ENCODE results near the gene PRKG1.
"Not testable (repeated sequence)": the region's sequence is repeated elsewhere in the genome, so short reads cannot be mapped to it uniquely, and the experiment has no call there.

PRKG1 gene

DNA sequence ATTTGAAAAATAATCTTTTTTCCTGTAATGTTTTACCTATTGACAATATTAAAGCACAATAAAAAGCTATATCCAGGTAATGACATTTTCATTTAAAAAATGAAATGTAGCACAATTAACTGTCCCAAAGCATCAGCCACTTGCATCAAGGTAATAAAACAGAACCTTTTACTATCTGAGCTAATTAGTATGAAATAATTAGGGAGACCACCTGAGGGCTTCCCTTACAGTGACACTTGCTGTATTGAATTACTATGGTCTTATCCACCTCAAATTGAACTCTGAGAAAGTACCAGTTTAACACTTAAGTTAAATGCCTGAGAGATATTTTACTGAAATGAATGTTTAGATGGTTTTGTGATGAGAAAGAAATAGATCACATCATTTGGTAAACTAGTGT, 1120.4 kb downstream of the PRKG1 start:
- DNase-seq = no peak

DNA sequence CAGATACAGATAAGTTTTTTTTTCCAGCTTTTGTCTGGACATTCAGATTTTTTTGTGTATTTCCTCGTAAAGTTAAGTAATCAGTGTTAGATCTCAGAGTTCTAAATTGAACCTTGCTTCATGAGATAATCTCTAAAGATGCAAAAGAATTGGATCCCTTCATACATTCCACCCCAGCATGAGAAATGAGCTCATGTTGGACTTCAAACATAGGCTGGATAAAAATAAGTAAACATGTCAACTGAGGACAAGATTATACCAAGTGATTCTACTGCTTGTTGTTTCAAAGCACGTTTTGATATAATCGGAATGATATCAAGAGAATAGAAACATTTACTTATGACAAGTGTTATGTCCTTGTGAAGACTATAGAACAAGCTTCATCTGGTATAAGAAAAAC, 1122.8 kb downstream of the PRKG1 start:
- DNase-seq = no peak

DNA sequence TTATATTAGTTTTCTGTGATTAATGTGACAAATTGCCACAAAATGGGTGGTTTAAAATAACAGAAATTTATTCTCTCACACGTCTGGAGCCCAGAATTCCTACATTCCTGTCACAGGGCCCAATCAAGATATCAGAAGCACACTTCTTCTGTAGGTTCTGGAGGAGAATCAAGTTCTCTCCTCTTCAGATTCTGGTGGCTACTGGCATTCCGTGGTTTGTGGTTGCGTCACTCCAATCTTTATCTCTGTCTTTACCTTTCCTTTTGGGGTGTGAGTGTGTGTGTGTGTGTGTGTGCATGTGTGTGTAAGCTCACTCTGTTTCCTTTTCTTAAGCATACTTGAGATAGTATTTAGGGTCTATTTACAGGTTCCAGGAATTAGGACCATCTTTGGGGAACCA, 1124.3 kb downstream of the PRKG1 start:
- DNase-seq = no peak

DNA sequence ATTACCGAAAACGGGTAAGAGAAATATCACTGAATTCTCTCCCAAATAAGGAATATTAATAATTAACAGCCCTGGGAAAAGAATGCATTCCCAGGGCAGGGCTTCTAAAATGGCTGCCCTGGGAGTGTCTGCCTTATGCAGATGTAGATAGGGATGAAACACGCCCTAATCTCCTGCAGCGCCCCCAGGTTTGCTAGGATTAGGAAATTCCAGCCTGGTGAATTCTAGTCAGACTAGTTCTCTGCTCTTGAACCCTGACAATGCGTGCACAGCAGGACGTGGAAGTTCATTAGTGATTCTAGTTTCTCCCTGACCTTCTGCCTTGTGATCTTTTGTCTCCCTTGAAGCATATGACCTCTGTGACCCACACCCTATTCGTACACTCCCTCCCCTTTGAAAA, 1130.6 kb downstream of the PRKG1 start:
- not testable (repeated sequence) for DNase-seq

DNA sequence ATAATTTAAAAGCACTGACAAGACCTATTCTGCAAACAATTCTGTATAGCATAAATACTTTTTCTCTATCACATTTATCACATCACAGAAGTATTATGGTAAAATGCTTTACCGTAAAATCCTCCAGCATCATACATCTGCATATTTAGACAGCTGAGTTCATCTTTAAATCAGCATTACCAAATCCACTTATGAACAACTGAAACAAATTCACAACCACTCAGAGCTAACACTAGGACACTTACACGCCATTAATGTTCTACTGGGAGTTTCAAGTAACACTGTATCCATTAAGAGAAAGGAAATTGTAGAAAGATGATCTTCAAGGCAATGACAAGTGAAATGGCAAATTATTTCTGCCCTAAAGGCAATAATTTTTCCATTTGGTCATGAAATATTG, 1134.1 kb downstream of the PRKG1 start:
- no peak for DNase-seq

DNA sequence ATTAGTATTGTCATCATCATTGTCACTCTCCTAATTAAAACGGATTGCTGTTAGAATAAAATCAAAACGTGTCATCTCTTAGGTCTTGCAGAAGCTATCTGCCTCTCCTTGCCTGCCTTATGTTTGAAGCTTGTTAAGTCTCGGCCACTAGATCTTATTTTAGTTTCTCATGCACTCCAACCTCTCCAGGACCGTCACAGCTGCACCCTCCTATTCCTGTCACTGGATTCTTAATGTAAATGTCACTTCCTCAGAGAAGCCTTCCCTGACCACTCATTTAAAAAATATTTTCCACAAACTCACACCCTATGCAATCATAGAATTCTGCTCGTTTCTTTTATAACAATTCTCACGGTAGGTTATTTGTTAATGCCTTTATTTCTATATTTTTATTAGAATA, 1135.9 kb downstream of the PRKG1 start:
- no peak for DNase-seq

DNA sequence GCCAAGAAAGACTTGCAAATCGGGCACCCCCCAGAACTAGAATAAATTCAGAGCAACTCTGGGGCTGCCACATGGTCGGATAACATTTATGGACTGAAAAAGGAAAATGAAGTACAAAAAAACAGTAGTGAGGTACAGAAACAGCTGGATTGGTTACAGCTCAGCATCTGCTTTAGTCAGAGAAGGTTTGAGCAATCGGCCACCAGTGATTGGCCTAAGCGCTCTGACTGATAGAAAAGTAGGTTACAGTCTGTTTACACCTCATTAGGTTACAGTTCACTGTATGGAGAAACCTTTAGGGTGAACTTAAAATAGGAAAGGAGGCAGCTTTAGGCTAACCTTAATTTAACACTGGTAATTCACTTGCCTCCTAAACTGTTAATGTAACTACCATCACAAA, 1137.8 kb downstream of the PRKG1 start:
- no peak for DNase-seq

DNA sequence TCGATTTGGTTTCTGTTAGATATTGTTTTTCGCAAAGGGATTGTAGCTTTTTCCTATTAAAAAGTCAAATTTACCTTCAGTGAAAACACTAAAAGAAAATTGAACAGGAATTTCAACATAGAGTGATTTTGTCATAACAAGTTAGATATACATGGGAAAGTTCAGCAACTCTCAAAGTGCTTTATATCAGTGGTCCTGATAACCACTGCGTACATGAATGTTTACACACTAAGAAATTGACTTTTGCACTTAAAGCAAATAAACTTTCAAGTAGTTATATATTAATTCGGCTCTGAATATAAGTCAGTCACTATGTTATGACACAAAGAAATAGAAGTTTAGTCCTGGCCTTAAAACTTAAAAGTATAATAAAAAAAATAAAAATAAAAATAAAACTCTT, 1138.5 kb downstream of the PRKG1 start:
- peak in 1 of 3 donors; percentile 5 for DNase-seq

DNA sequence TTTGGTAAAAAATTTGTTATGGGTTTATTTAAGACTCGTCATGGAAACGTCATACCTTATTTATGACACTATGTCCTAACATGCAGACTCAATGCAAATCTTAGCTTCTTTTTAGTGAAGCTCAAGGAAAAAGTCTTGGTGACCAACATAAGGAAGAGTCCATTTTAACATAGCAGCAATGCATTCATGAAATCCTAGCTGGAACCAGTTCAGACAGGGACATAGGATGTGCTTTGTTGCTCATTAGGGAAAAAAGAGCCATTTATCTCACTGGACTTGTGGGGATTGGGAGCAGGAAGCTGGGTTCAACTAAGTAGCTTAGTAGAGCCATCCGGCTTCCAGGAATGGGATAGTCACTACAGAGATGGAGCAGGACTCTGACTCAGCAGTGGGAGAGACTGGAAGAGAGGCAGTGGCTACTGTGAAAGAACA, 1139.0 kb downstream of the PRKG1 start:
- no peak for DNase-seq

DNA sequence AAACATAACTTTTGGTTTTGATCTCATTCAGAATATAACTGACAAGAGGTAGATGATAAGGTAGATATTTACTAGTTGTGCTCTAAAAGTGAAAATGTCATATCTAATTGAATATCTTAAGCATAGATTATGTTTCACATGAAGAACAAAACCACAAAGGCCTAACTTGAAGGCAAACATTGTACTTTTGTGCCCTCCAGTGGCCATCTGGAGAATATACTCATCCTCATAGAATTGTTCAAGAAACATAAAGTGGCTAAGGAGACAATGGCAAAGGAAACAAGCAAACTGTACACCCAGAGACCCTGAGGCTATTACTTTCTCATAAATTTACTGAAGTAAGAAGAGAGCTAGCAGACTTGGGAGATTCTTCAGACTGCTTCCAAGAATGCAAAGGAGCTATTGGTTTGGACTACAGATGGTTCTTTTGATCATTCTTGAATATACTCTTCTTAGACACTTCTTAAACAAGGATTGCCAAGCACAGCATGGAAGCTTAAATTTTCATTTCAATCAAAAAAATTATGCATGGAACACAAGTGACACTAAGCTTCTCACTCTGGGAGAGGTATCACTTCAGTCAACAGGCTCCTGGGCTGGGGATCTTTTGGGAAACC, 1141.6 kb downstream of the PRKG1 start:
- peak; percentile 63 to 72 (median 65) for DNase-seq

DNA sequence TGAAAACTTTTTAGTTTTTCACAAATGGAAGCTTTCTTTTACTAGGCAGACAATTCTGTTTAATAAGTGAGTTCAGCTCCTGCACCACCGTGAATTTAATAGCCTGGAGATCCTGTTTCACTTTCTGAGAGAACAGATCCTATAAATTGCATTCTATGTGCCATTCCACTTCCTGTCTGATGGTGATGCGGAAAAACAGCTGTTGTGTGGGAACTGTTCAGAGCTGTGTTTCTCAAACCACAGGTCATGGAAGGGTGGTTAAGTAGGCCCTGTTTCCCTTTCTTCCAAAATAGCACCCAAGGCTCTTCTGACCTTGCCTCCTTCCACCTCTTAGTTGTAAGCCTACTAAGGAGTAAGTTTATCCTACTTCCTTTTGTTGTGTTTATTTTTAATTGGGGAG, 1142.6 kb downstream of the PRKG1 start:
- DNase-seq = peak; percentile 49 to 68 (median 50)

DNA sequence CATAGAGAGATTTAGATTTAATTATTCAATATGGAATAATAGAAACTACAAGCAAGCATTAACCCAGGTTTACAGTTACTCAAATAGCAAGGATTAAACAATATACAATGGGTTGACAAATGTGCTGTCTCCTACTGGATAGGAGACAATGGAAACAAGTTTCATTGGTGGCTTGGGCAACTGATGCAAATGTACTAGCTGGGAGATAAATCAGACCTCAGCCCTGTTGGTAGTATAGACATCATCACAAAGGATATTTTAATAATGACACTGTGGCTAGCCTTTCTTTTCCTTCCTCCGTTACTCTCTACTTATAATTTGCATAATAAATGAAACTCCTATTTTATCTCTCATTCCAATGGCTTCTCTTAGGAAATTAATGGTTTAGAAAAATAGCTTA, 1143.2 kb downstream of the PRKG1 start:
- no peak for DNase-seq

DNA sequence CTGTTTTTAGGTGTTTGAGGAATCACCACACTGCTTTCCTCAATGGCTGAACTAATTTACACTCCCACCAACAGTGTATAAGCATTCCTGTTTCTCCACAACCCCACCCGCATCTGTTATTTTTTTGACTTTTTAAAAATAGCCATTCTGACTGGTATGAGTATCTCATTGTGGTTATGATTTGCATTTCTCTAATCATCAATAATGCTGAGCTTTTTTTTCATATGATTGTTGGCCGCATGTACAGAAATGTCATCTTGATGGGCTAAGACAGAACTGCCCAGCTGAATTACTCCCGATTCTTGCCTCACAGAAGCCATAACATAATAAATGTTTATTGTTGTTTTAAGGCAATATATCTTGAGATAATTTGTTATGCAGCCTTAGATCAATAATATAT, 1146.7 kb downstream of the PRKG1 start:
- DNase-seq = no peak

DNA sequence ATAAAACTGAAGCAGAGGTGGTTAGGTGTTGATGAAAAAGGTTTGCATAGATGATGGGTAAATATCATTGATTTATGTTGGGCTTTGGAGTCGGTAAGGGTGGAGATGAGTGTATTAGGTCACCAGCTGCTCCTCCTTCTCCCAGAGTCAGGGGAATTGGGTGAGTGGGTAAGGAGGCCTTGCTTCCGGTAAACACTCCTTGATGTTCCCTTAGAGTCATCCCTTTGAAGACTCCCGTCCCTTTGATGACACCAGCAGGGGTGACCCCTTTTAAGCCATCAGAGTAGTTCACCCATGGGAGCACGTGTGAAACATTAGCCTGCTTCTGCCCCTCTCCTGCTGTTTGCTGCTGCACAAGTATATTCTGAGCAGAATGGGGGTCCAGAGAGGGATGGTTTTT, 1147.6 kb downstream of the PRKG1 start:
- no peak for DNase-seq

DNA sequence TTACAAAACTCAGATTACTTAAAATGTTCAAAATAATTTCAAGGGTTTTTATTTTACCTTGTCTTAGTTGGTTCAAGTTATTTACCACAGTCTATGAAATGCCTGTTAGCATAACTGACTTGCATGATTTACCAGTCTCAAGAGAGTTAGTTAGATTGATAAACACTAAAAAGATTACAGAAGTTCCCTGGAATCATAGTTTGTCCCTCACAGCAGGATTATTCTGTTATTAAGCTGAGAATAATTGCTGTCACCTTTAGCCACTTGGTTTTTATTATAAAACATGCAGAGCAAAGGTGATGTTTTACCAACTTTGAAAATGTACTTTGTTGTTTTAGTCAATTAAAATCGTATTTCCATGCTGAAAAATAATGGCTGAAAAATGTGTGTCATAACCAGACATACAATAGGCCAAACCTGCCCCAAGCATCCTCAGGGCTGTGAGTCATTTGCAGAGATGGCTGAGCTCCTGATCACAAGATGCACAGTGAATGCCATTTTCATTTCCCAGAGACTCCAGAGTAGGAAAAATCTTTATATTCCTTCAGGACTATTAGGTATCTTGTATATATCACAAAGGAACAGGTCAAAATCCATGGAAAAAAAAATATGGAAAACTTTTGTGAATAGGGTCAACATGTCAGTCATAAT, 1152.0 kb downstream of the PRKG1 start:
- DNase-seq = no peak

DNA sequence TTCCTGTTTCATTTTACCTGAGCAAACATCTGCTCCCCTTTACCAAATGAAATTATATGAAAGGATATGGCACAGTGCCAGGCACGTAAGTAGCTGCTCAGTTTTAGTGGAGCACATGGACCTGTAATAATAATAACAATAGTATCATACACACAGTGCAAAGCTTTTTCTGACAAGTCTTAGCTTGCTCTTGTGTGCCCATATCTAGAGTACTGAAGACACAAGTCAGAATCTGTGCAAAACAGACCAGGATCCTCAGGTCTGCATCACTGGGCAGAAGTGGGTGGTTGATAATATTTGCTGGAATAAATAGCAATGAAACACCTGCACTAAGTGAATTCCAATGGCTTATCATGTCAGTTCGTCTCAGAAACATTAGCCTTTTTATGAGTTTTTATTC, 1154.3 kb downstream of the PRKG1 start:
- DNase-seq = no peak

DNA sequence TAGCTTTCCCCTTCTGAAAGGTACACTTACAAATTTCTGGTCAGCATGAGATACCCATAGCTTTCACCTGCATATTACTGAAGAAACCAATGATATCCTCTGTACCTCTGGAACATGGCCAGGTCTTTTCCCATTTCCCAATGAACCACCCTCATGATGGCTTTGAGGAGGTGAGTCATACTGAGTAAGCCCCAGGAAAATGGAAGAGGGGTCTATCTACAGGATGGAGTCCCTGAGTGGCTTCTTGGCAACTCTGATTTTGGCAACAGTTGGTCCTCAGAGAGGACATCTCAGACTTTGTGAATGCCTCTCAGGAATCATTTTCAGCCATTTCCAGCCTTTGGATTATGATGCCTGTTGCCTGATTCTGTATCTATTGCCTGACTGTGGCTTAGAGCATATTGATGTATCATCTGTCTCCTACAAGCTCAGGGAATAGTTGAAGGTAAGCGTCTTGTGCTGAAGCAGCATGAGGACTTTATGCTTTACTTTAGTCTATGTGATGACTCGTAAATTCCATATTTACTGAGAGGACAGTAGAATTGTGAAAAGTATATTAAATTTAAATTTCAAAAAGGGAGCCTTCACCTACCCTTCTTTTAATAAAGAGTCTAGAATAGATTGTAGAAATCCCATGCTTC, 1155.1 kb downstream of the PRKG1 start:
- no peak for DNase-seq

DNA sequence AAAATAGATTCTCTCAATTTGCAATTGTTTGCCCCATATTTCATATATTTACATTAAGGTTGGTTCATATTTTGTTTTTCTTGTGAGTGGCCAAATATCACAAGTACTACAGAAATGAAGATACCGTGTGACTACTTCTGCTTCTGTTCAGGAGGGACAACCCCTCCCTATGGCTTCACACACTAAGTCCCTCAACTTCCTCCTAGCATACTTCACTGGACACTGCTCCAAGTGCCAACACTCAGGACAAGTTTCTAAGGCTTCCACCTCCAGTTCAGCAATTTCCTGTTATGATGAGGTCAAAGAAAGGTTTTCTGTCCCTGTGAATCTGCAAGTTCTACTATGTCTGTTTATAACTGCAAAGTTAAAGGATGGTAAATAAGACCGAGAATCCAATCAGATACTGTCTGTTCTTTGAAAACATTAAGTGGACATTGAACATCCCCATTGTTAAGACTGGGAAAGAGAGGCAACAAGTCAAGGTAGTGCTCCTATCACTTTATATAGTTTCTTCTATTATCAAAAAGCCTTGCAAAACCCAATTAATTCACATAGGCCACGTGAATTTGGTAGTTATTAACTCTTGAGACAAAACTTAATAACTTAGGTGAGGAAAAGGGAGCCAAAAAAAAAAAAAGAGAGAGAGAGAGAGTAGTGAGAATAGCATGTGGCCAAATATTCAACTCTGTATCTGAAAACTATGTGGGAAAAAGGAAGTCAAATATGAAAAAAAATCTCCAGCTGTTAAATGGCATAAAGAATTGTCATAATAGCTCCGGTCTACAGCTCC, 1158.5 kb downstream of the PRKG1 start:
- DNase-seq = peak; percentile 52 to 61 (median 55)

DNA sequence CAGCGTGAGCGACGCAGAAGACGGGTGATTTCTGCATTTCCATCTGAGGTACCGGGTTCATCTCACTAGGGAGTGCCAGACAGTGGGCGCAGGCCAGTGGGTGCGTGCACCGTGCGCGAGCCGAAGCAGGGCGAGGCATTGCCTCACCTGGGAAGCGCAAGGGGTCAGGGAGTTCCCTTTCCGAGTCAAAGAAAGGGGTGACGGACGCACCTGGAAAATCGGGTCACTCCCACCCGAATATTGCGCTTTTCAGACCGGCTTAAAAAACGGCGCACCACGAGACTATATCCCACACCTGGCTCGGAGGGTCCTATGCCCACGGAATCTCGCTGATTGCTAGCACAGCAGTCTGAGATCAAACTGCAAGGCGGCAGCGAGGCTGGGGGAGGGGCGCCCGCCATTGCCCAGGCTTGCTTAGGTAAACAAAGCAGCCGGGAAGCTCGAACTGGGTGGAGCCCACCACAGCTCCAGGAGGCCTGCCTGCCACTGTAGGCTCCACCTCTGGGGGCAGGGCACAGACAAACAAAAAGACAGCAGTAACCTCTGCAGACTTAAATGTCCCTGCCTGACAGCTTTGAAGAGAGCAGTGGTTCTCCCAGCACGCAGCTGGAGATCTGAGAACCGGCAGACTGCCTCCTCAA, 1159.2 kb downstream of the PRKG1 start:
- not testable (repeated sequence) for DNase-seq

DNA sequence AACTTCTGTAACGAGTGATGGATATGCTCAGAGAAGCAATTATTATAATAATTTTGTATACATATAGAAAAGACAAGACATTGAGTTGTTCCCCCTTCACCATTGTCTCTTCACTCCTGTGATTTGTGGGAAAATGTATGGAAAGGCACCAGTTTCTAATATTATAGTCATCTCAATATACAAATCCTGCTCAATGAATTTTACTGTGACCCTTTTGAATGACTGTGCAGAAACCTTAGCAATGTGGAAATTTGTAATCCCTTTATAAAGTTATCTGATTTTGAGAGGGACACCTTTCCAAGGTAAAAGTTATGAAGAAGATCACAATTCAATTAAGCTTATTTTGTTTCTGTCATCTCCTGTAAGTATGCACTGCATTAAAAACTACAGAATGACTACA, 1165.5 kb downstream of the PRKG1 start:
- DNase-seq = no peak

DNA sequence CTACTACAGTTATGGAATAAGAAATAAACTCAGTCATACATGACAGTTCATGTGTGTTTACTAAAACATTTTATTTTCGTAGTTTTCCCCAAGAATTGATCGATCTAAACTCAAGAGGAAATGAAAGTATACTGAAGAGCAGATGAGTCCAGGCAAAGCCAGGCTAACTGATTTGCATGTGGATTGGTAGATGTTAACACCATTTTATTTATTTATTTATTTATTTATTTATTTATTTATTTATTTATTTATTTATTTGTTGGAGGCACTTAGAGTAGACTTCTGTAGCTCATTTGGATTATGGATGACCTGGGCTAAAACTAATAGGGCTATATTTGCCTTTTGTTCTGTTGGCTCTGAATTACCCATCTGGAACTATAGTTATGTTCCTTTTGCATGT, 1171.3 kb downstream of the PRKG1 start:
- no peak for DNase-seq

DNA sequence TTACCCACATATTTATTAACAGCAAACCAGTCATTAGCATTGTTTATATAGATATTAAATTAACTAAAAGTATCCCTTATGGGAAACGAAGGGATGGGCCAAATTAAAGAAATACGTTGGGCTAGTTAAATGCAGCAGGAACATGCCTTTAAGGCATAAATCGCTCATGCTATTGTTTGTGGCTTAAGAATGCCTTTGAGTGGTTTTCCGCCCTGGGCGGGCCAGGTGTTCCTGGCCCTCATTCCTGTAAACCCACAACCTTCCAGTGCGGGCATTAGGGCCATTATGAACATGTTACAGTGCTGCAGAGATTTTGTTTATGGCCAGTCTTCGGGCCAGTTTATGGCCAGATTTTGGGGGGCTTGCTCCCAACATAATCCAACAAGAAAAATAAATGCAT, 1173.6 kb downstream of the PRKG1 start:
- not testable (repeated sequence) for DNase-seq

DNA sequence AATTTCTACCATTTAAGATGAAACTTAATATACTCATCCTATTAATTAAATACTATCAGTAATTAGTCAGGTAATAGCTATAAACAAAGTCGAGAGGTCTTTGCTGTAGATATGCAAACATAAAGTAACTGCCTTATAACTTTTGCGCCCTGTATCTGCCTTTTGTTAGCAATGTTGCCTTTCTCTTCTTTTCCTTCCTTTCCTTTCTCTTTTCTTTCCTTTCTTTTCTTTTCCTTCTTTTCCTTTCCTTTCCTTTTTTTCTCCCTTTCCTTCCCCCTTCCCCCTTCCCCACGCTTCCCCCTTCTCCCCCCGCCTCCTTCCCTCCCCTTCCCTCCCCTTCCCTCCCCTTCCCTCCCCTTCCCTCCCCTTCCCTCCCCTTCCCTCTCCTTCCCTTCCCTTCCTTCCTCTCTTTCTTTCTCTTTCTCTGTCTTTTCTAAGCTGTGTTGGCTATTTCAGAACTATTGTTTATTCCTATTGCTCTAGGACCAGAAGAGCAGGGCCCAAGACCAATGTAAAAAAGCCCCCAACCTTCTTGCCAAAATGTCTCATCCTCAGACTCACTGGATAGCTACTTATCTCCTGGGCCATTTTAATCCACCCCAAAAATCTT, 1174.5 kb downstream of the PRKG1 start:
- no peak for DNase-seq
